ENCODE data around the gene ITGAL.

- no peak for TF ChIP-seq CTCF (IDR thresholded peaks at IDR 0.05)
- no peak for TF ChIP-seq ZFX (IDR thresholded peaks at IDR 0.05; ENCODE audit: borderline replicate concordance)
Measured at GRCh38 chr16:30490210-30490609, 17.7 kb downstream of the ITGAL start.

Measured in 22Rv1 (cell line).